Sigmoid colon (tissue), 7 donors: ENCODE data around the gene MTX3. TPM values are rescaled to one million over a fixed set of nuclear protein-coding genes. Genes with fewer than 3 reads are reported as not detected.

Experiments
- DNase-seq: peaks from one replicate; pipeline ENCODE4 v3.0.0-alpha.2; 2019
- H3K27ac ChIP-seq, 4 donors: fragments of 200-600 bp; sonication (generic); one replicate each; pipeline ENCODE4 v1.5.1; 2016 to 2019; ENCODE audit warnings: mild to moderate bottlenecking in 1 of 4
- H3K27me3 ChIP-seq, 3 donors: fragments of 200-600 bp; sonication (generic); one replicate each; pipeline ENCODE4 v1.5.1; 2019; ENCODE audit warnings: mild to moderate bottlenecking in 1 of 3
- H3K36me3 ChIP-seq, 4 donors: fragments of 200-600 bp; sonication (generic); one replicate each; pipeline ENCODE4 v1.5.1; 2016 to 2019
- H3K4me1 ChIP-seq, 4 donors: fragments of 200-600 bp; sonication (generic); one replicate each; pipeline ENCODE4 v1.5.1; 2017 to 2019
- H3K4me3 ChIP-seq, 4 donors: fragments of 200-600 bp; sonication (generic); one replicate each; pipeline ENCODE4 v1.5.1; 2017 to 2019; ENCODE audit warnings: mild to moderate bottlenecking in 2 of 4, moderate library complexity in 1 of 4
- H3K9me3 ChIP-seq, 4 donors: fragments of 200-600 bp in 3 of 4; sonication (generic) in 3 of 4; one replicate each; pipeline versions ENCODE4 v1.5.1 to v1.6.1; 2013 to 2019
- EP300 ChIP-seq, 4 donors: sonication (generic); formaldehyde crosslinking; IDR thresholded peaks; one replicate each; pipeline ENCODE4 v1.6.1; 2017; ENCODE audit warnings: antibody characterized with exemption in 4 of 4
- POLR2A ChIP-seq, 2 donors: fragments of 450-650 bp; IDR thresholded peaks; one replicate each; pipeline ENCODE4 v1.6.1; 2016; ENCODE audit warnings: antibody characterized with exemption in 2 of 2, mild to moderate bottlenecking in 2 of 2, moderate library complexity in 2 of 2
- POLR2AphosphoS5 ChIP-seq, 4 donors: sonication (generic); formaldehyde crosslinking; IDR thresholded peaks; one replicate each; pipeline ENCODE4 v1.6.1; 2017; ENCODE audit warnings: antibody characterized with exemption in 4 of 4
- WGBS, 2 donors: extraction: QIAGEN DNeasy Blood & Tissue Kit; methylation state at CpG; one replicate each; pipeline ENCODE4 v1.1.7; 2013; 5-methylcytosine and 5-hydroxymethylcytosine counted together
- intact Hi-C: fragments of 100-400 bp; cut with DNase I; formaldehyde crosslinking; loops from one replicate; pipeline ENCODE4 v1.15.1; 2023
- polyA plus RNA-seq, 3 donors: library from polyadenylated mRNA; stranded (reverse); fragments of 200-250 nt; gene quantifications; one replicate each; pipeline ENCODE4 v1.2.3, GENCODE V29; 2013
- total RNA-seq, 4 donors: library from RNA; depleted of rRNA; stranded (reverse); fragments of >200 nt; gene quantifications; one replicate each; pipeline ENCODE4 v1.1.0, GENCODE V29; 2016
- TF ChIP-seq, protein P1 (sequence below), 4 experiments: fragments of 450-650 bp in 3 of 4; fragments of 200-600 bp in 1 of 4; IDR thresholded peaks; one replicate each; pipeline ENCODE4 v1.5.1; 2016 to 2019; ENCODE audit warnings: antibody characterized with exemption in 4 of 4, mild to moderate bottlenecking in 3 of 4, moderate library complexity in 2 of 4
- donor health status: healthy with polysubstance abuse.
- donor health status: Bipolar disorder and iron deficiency.
- donor health status: healthy.

Gene MTX3
- total and polyA plus RNA-seq, 7 donors, result 1.8 to 18.3 (median 14.5) TPM

- Histone ChIP-seq H3K4me1 (peaks cover 0 to 6% (median 0%) of the 10 kb centered on the region in 4 donors), H3K27me3 (no peaks in the 10 kb centered on the region), H3K36me3 (no peaks in the 10 kb centered on the region), H3K4me3 (no peak overlapping the region), H3K9me3 (no peaks in the 10 kb centered on the region), H3K27ac (peak overlapping the region in 1 of 4 donors; percentile 23)
- 68 to 85% methylated on average over 3 of the region's 3 CpGs for WGBS, 2 donors
- DNase-seq, result no peak
- TF ChIP-seq POLR2A (IDR thresholded peaks at IDR 0.05), result no peak
- no peak for TF ChIP-seq POLR2AphosphoS5 (IDR thresholded peaks at IDR 0.05)
- no peak for TF ChIP-seq EP300 (IDR thresholded peaks at IDR 0.05)
- TF ChIP-seq, protein P1, sequence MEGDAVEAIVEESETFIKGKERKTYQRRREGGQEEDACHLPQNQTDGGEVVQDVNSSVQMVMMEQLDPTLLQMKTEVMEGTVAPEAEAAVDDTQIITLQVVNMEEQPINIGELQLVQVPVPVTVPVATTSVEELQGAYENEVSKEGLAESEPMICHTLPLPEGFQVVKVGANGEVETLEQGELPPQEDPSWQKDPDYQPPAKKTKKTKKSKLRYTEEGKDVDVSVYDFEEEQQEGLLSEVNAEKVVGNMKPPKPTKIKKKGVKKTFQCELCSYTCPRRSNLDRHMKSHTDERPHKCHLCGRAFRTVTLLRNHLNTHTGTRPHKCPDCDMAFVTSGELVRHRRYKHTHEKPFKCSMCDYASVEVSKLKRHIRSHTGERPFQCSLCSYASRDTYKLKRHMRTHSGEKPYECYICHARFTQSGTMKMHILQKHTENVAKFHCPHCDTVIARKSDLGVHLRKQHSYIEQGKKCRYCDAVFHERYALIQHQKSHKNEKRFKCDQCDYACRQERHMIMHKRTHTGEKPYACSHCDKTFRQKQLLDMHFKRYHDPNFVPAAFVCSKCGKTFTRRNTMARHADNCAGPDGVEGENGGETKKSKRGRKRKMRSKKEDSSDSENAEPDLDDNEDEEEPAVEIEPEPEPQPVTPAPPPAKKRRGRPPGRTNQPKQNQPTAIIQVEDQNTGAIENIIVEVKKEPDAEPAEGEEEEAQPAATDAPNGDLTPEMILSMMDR (IDR thresholded peaks at IDR 0.05), result no peak
- intact Hi-C loops, result no loop called here
These were observed 54.3 kb downstream of the MTX3 start for GRCh38 chr5:79936646-79937216.

GRCh38 chr5:79936002-79936645 is 54.9 kb downstream of the MTX3 start:
- peak overlapping the region in 2 of 4 donors; percentile 20 to 23 for H3K27ac ChIP-seq
- H3K27me3 ChIP-seq, result no peaks in the 10 kb centered on the region
- intact Hi-C loops, result no loop called here
- 73 to 74% methylated on average over 4 of the region's 4 CpGs for WGBS, 2 donors
- TF ChIP-seq, protein P1 (IDR thresholded peaks at IDR 0.05), result no peak
- TF ChIP-seq EP300 (IDR thresholded peaks at IDR 0.05) (no peak), POLR2A (IDR thresholded peaks at IDR 0.05) (no peak)
- peak; percentile 73 for DNase-seq
- peaks cover 0 to 6% (median 0%) of the 10 kb centered on the region in 4 donors for H3K4me1 ChIP-seq
- H3K36me3 ChIP-seq, result no peaks in the 10 kb centered on the region
- no peak overlapping the region for H3K4me3 ChIP-seq
- no peaks in the 10 kb centered on the region for H3K9me3 ChIP-seq

GRCh38 chr5:79934681-79935080 is 56.4 kb downstream of the MTX3 start:
- Histone ChIP-seq H3K4me1 (peaks cover 0 to 6% (median 0%) of the 10 kb centered on the region in 4 donors), H3K27me3 (no peaks in the 10 kb centered on the region), H3K9me3 (no peaks in the 10 kb centered on the region), H3K27ac (no peak overlapping the region), H3K4me3 (no peak overlapping the region), H3K36me3 (no peaks in the 10 kb centered on the region)
- no peak for DNase-seq
- TF ChIP-seq, protein P1 (IDR thresholded peaks at IDR 0.05), result no peak
- TF ChIP-seq EP300 (IDR thresholded peaks at IDR 0.05), result no peak
- TF ChIP-seq POLR2AphosphoS5 (IDR thresholded peaks at IDR 0.05), result no peak
- TF ChIP-seq POLR2A (IDR thresholded peaks at IDR 0.05), result no peak
- WGBS, 2 donors, result 92 to 96% methylated on average over 3 of the region's 3 CpGs
- intact Hi-C loops, result no loop called here

DNA sequence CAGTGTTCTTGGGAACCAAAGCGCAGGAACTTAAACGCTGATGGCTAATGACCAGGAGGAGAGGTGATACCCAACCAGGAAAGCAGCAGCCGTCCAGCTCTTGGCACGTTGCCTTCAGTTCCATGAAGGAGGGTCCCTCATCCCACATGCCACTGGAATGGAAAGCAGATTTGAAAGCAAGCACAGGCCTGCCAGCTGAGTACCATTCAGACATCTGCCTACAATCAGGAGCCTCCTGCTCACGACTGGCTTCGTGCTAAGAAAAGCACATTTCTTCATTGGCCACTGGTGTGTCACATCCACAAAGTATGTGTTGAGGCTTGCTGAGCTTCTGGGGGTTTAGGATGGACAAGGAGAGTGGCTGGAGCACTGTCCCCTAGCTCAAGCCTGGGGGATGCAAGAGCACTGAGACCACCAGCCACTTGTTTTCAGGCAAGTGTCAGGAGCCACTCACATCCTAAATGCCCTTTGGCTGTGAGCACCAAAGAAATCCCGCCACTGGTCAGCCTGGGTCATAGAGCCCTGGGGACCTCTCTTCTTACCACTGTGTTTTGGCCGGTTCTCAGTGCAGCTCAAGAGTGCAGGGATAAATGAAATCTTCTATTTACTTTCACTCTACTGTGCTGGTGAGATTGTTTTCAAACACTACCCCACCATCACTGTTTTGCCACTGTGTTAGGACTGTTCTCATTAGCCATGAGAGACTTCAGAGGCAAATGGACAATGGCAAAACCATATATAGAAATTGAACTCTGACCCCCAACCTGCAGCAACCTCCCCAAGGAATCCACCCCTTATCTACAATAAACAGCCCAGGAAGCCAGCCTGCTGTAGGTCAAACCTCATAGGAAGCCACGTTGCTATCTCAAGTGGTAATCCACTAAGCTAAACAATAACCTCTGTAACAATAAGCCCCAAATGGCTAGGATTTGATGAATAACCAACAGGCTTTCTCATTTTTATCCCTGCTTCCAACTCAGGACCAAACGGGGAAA is 58.3 kb downstream of the MTX3 start:
- no peaks in the 10 kb centered on the region for H3K36me3 ChIP-seq
- H3K27ac ChIP-seq, result no peak overlapping the region
- no peak for DNase-seq
- intact Hi-C loops, result no loop called here
- H3K27me3 ChIP-seq, result no peaks in the 10 kb centered on the region
- WGBS, 2 donors, result 85 to 87% methylated on average over 10 of the region's 10 CpGs
- peaks cover 0 to 6% (median 0%) of the 10 kb centered on the region in 4 donors for H3K4me1 ChIP-seq
- TF ChIP-seq, protein P1 (IDR thresholded peaks at IDR 0.05), result no peak
- no peak overlapping the region for H3K4me3 ChIP-seq
- H3K9me3 ChIP-seq, result no peaks in the 10 kb centered on the region
